ENCODE measurements around the gene SPSB4.

GRCh38 chr3:141129049-141129448 is 77.9 kb downstream of the SPSB4 start:
- TF ChIP-seq CTCF (IDR thresholded peaks at IDR 0.05 in 2 of 3, conservative IDR thresholded peaks at IDR 0.05 in 1 of 3; ENCODE audit: control insufficient read depth in 2 of 3, extremely low read depth in 1 of 3, insufficient read depth in 1 of 3, low read depth in 3 of 3, low read length in 3 of 3) = no peak
- no peak for TF ChIP-seq TAF1 (IDR thresholded peaks at IDR 0.05; ENCODE audit: borderline replicate concordance, low read depth, low read length)

Data from GM12878 (cell line).